ENCODE data around the gene SPATA32. TPM values are rescaled to one million over a fixed set of nuclear protein-coding genes. Genes with fewer than 3 reads are reported as not detected.

SPATA32 gene
- polyA plus RNA-seq, 4 donors: 0.04 to 0.32 TPM; not detected in 2

Other genes starting within 250 kb of the SPATA32 start
- 10 to 100 TPM in 2 of 4 donors, 1 to 10 TPM in 2; 4.2 to 22.5 (median 11.4) TPM for gene DCAKD, start 210.5 kb downstream of the SPATA32 start, polyA plus RNA-seq
- gene NMT1, start 200.8 kb downstream of the SPATA32 start, polyA plus RNA-seq: 100 to 1,000 TPM in 1 of 4 donors, 10 to 100 TPM in 3; 38.9 to 131 (median 72.0) TPM
- gene PLCD3, start 129.6 kb downstream of the SPATA32 start, polyA plus RNA-seq: 10 to 100 TPM in 3 of 4 donors, 1 to 10 TPM in 1; 7.8 to 23.1 (median 11.2) TPM
- gene ACBD4, start 126.4 kb downstream of the SPATA32 start, polyA plus RNA-seq: 100 to 1,000 TPM in 2 of 4 donors, 10 to 100 TPM in 2; 18.1 to 184 (median 93.2) TPM
- 10 to 100 TPM; 17.5 to 51.7 (median 42.4) TPM for gene HEXIM1, start 113.6 kb downstream of the SPATA32 start, polyA plus RNA-seq
- gene HEXIM2, start 100.2 kb downstream of the SPATA32 start, polyA plus RNA-seq: 10 to 100 TPM; 11.2 to 13.3 (median 12.1) TPM
- 10 to 100 TPM in 1 of 4 donors, 1 to 10 TPM in 3; 3.1 to 15.4 (median 6.9) TPM for gene FMNL1, start 40.2 kb downstream of the SPATA32 start, polyA plus RNA-seq
- 10 to 100 TPM in 3 of 4 donors, 1 to 10 TPM in 1; 6.4 to 19.2 (median 11.1) TPM for gene MAP3K14, start 54.9 kb upstream of the SPATA32 start, polyA plus RNA-seq
- 100 to 1,000 TPM in 3 of 4 donors, 10 to 100 TPM in 1; 65.2 to 132 (median 116) TPM for gene ARHGAP27, start 170.8 kb upstream of the SPATA32 start, polyA plus RNA-seq
- gene PLEKHM1, start 228.6 kb upstream of the SPATA32 start, polyA plus RNA-seq: 10 to 100 TPM; 12.2 to 21.6 (median 13.0) TPM